HG03469 (cell line): ENCODE data around the gene OPN1MW.
"Not testable (repeated sequence)": the region's sequence is repeated elsewhere in the genome, so short reads cannot be mapped to it uniquely, and the experiment has no call there.

Experiments used
- ATAC-seq: cut with Tn5 transposase; IDR thresholded peaks from one replicate; pipeline ENCODE4 v1.9.1; 2021; ENCODE audit warnings: mild to moderate bottlenecking, moderate library complexity, moderate number of reproducible peaks; ENCODE audit not compliant: unreplicated experiment

Gene OPN1MW

DNA sequence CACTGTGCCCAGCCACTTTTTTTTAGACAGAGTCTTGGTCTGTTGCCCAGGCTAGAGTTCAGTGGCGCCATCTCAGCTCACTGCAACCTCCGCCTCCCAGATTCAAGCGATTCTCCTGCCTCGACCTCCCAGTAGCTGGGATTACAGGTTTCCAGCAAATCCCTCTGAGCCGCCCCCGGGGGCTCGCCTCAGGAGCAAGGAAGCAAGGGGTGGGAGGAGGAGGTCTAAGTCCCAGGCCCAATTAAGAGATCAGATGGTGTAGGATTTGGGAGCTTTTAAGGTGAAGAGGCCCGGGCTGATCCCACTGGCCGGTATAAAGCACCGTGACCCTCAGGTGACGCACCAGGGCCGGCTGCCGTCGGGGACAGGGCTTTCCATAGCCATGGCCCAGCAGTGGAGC, at the start of gene OPN1MW:
TSS of gene OPN1MW (plus strand) at position 301 of the 400 bp plus-strand sequence. CDS start at position 383, 82 bp downstream.
- not testable (repeated sequence) for ATAC-seq

DNA sequence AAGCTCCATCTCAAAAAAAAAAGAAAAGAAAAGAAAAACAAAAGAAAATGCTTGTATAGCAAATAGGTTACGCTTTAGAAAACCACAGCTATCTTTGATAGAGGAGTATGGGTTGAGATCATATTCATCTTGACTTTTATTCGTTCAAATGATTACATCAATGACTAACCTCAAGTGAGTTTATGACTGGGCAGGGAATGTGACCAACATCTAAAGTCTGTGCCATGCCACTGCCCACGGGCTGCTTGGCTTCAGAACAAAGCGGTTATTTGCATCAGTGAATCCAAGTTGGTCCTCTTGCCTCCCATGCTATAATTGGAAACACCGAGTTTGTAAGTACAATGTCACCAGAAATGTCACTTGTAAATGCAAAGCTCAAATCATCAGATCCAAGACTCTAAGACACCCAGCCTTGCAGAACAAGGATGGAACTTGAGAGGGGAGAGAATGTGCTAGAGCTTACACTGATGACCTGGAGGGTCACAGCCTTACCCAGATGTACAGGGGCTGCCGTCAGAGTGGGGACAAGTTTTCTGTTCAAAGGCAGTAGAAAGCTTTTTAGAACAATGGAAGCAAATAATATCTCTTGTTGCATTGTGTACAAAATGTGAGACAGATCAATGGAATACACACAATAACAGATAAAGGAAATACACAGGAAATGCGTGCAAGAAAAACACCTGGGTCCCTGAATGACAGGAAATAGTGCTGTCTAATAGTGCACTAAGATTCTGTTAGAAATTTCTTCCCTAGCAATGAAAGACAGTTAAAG, 46.8 kb upstream of the OPN1MW start:
- no peak for ATAC-seq

DNA sequence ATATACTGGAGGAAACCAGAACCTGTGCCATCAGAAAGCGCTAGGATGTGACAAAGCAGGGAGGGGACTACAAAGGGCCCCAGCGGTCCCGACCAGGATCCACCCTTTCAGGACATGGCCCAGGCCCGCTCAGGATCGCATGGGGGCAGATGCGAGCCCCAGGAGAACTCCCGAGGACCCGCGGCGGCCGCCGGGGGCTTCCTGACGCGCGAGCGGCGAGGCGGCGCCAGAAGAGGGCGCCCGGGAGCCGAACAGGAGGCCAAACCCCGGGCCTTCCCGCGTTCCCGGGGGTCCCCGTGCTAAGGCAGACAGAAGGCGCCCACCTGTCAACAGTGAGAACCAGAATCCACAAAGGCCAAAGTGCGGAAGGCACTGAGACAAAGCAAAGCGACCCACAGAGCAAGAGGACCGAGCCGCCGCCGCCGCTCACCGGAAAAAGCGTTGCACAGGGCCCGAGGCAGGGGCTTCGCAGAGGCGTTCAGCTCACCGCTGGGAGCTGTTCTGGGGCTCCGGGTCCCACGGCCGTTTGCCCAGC, 45.7 kb upstream of the OPN1MW start:
- ATAC-seq = no peak

DNA sequence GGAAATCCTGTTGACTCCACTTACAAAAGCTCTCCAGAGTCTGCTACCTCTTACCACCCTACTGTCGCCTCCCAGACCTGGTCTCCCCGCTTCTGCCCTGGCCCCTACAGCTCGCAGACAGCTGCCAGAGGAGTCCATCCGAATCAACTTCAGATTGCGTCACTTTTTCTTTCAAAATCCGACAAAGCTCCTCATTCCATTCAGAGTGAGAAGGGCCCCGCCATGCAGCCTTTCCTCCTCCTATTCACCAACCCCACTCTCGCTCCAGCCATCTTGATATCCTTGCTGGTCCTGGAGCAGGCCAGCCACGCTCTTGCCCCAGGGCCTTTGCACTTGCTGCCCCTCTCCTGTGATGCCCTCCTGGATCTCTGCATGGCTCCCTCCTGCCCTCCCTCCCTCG, 43.5 kb upstream of the OPN1MW start:
- no peak for ATAC-seq

DNA sequence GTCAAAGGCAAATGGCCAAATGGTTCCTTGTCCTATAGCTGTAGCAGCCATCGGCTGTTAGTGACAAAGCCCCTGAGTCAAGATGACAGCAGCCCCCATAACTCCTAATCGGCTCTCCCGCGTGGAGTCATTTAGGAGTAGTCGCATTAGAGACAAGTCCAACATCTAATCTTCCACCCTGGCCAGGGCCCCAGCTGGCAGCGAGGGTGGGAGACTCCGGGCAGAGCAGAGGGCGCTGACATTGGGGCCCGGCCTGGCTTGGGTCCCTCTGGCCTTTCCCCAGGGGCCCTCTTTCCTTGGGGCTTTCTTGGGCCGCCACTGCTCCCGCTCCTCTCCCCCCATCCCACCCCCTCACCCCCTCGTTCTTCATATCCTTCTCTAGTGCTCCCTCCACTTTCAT, 42.2 kb upstream of the OPN1MW start:
- no peak for ATAC-seq

DNA sequence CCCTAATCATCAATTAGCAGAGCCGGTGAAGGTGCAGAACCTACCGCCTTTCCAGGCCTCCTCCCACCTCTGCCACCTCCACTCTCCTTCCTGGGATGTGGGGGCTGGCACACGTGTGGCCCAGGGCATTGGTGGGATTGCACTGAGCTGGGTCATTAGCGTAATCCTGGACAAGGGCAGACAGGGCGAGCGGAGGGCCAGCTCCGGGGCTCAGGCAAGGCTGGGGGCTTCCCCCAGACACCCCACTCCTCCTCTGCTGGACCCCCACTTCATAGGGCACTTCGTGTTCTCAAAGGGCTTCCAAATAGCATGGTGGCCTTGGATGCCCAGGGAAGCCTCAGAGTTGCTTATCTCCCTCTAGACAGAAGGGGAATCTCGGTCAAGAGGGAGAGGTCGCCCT, 41.7 kb upstream of the OPN1MW start:
- ATAC-seq = no peak

DNA sequence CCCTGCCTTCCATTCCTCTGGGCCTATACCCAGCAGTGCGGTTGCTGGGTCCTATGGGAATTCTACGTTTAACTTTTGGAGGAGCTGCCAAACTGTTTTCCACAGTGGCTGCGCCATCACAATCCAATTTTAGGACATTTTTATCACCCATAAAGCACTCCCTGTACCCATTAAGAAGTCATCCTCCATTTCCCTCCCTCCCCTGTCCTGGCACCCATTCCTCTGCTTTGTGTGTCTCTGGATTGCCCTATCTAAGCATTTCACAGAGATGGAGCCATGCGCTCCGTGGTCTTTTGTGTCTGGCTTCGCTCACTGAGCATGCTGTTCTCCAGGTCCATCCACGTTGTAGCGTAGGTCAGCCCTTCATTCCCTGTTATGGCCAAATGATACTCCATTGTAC, 40.0 kb upstream of the OPN1MW start:
- ATAC-seq = no peak

DNA sequence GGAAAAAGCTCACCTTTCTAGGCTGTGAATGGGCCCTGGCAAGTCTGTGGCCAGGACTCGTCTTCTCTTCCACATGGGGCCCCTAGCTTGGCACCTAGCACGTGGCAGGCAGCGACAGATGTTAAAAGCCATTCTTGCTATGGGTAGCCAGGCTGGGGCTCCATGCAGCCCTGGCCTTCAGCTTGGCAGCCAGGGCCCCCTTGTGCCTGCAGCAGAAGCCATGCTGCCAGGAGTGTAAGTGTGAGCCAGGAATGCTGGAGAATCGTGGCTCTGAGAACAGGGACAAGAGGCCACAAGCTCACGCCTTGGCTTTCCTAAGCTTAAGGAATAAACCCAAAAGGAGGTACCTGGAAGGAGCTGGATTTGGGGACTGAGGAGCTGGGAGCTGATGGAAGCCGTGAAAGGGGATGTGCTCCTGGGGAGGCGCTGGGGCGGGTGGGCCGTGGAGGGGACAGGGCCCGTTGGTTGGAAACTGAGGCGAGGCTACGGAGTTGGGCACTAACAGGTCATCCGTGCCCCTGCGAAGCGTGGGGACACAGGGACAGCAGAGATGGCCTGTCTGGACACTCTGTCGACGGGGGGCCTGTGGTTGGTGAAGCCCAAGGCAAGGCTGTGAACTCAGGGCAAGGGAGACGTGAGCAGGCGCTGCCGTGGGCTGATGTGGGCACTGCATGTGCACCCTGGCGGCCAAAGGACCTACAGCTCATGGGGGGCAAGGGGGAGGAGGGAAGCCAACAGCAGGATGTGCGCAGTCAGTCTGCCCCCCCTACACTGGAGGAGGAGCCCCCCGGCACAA, 39.2 kb upstream of the OPN1MW start:
- no peak for ATAC-seq

DNA sequence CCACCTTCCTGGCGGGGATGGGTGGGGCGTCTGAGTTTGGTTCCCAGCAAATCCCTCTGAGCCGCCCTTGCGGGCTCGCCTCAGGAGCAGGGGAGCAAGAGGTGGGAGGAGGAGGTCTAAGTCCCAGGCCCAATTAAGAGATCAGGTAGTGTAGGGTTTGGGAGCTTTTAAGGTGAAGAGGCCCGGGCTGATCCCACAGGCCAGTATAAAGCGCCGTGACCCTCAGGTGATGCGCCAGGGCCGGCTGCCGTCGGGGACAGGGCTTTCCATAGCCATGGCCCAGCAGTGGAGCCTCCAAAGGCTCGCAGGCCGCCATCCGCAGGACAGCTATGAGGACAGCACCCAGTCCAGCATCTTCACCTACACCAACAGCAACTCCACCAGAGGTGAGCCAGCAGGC, 38.4 kb upstream of the OPN1MW start, which contains the start of gene OPN1LW:
TSS of gene OPN1LW (plus strand) at position 234 of the 400 bp plus-strand sequence. CDS start at position 275, 41 bp downstream.
- not testable (repeated sequence) for ATAC-seq

DNA sequence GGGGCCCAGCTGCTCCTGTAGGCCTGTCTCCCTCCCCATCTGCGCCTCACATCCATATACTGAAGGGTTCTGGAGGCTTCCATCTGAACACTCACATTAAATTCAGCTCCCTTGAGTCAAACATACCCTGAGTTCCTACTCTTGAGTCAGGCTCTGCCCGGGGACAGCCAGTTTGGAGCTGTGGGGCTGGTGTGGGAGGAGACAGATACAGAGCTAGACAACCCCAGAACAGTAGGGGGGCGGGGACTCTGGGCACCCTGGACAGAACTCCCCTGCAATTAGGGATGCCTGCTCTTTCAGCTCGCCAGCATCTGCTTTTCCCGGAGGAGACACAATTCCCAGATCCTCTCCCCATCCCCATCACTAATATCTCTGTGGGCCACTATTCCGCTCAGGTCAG, 31.4 kb upstream of the OPN1MW start:
- not testable (repeated sequence) for ATAC-seq

DNA sequence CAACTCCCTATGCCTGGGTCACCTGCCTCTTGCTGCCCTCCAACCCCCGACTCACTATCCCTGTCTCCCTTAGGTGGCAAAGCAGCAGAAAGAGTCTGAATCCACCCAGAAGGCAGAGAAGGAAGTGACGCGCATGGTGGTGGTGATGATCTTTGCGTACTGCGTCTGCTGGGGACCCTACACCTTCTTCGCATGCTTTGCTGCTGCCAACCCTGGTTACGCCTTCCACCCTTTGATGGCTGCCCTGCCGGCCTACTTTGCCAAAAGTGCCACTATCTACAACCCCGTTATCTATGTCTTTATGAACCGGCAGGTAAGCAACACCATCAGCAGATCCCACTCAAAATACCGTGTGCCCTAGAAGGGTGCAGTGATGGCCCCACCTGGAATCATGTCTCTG, 26.2 kb upstream of the OPN1MW start:
- ATAC-seq = not testable (repeated sequence)

DNA sequence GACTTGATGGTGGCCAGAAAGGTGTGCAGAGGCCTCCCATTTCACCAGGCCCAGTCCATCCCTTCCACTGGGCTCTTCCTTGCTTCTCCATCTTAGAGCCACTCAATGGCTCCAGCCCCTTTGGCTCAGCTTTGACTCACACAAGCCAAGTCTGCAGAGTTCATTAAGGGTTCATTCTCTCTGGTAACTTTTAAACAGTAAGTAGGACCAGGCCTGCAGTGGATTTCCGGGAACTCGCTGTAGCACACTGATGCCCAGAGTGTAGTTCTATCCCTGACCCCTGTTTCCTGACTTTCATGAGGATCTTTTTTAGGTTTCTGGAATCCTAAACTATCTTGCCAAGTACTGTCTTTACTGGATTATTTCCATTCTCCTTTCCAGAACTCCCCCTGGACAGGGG, 25.2 kb upstream of the OPN1MW start:
- not testable (repeated sequence) for ATAC-seq

DNA sequence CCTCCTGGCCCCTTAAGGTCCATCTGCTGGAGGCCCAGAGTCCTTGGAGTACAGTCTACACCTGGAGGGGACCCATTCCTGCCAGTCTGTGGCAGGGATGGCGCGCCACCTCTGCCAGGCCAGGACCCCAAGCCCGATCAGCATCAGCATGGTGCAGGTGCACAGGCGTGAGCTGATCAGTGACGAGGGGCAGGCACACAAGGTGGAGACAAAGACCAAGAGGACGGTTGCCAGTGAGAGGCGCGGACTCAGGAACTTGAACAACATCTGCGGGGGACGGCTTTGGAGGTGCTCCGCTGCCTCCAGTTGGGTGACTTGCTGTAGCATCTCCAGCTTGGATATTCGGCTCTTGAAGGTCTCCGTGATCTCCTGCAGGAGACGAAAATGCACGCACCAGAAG, 23.1 kb upstream of the OPN1MW start:
- ATAC-seq = not testable (repeated sequence)

DNA sequence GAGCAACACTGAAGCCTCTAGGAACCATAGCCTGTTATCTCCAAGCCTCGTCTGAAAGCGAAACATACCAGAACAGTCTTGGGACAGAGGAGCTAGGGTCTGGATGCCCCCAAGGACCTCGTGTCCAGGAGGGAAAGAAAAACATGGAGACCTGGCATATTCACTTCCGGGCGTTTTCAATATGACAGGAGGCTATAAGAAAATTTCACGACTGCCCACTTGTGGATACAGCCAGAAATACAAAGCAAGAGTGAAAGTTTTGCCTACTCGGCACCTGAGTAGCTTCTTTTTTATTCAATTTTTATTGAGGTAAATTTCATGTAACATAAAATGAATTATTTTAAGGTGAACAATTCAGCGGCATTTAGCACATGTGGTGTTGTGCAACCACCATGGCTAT, 17.5 kb upstream of the OPN1MW start:
- not testable (repeated sequence) for ATAC-seq

DNA sequence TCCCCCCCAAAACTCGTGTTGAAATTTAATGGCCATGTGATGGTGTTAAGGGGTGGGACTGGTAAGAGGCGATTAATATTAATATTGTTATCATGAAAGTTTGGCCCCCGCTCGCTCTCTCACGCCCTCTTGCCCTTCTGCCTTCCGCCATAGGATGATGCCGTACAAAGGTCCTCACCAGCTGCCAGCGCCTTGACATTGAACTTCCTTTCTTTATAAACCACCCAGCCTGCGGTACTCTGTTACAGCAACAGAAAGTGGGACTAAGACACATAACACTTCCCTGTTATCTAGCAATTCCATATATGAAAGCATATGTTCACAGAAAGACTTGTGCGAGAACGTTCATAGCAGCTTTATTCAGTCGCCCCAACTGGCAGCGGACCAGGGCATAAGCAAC, 14.0 kb upstream of the OPN1MW start:
- ATAC-seq = not testable (repeated sequence)

DNA sequence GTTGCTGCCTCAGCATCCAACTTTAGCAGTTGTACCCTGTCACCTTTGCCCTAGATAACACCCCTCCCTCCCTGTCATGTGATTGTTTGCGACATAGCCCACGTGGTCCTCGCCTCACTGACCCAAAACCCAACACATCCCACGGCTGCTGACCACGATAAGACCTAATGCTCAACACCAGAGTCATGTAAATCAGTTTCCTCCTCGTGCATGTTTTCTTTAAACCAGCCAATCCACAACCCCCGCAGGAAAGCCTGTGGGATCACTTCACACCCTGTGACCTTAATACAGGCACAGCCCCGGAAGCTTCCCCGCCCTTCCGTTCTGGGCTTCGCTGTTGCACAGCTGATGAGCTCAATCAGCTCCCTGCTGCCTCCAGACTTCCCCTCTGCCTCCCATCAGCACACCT, 9.9 kb upstream of the OPN1MW start:
- ATAC-seq = not testable (repeated sequence)

DNA sequence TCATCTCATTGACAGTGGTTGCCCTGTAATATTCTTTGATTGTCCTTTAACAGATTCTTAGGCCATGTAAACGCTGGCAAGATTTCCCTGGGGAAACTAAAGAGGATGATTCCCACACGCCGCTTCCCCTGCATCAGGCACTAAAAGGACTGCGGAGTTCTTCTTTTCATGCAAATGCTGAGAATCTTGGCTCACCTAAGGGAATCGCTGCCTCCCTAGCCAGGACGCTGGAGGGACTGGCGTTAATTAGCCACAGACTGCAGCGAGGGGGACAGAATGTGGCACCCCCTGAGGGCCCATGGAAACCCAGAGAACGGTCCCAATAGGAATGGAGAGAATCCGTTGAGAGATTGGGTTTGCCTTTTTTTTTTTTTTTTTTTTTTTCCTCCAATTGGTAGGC, 8.0 kb upstream of the OPN1MW start:
- ATAC-seq = not testable (repeated sequence)

DNA sequence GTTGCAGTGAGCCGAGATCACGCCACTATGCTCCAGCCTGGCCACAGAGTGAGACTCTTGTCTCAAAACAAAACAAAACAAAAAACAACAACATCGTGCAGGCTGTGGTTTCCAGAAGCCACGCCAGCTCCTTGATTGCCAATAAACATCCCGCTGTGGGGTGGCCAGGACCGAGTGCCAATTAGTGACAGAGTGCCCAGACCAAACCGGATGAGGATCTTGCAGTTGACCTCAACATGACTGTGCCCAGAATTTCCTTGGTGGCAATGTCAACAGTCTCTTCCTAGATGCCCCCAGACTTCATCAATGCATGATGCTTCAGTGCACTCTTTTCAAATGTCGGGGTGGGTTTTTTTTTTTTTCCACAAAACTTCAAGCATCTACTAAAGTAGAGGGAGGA, 1.4 kb downstream of the OPN1MW start:
- ATAC-seq = not testable (repeated sequence)

DNA sequence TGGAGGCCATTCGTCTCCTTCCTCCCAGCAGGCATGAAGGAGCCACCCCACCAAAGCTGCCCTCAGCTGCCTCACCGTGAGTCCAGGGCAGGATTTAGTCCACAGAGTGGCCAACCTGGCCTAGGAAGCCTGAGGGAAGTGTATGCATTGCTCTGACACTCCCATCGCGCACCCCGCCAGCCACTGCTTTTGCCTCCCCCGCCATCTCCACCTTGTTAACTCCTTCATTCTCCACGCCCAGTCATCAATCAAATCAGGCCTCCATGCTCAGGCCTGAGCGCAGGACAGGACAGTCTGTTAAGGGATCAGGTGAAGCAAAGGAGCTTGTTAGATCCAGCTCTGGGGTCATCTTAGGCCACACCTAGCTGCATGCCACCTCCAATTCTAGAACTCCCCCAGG, 10.4 kb downstream of the OPN1MW start:
- not testable (repeated sequence) for ATAC-seq

DNA sequence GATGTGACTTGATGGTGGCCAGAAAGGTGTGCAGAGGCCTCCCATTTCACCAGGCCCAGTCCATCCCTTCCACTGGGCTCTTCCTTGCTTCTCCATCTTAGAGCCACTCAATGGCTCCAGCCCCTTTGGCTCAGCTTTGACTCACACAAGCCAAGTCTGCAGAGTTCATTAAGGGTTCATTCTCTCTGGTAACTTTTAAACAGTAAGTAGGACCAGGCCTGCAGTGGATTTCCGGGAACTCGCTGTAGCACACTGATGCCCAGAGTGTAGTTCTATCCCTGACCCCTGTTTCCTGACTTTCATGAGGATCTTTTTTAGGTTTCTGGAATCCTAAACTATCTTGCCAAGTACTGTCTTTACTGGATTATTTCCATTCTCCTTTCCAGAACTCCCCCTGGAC, 11.9 kb downstream of the OPN1MW start:
- ATAC-seq = not testable (repeated sequence)

DNA sequence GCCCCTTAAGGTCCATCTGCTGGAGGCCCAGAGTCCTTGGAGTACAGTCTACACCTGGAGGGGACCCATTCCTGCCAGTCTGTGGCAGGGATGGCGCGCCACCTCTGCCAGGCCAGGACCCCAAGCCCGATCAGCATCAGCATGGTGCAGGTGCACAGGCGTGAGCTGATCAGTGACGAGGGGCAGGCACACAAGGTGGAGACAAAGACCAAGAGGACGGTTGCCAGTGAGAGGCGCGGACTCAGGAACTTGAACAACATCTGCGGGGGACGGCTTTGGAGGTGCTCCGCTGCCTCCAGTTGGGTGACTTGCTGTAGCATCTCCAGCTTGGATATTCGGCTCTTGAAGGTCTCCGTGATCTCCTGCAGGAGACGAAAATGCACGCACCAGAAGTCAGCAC, 14.1 kb downstream of the OPN1MW start:
- not testable (repeated sequence) for ATAC-seq
